Measurements from ENCODE around the gene ZNF865. TPM values are rescaled to one million over a fixed set of nuclear protein-coding genes. Genes with fewer than 3 reads are reported as not detected.

Gene ZNF865
- total and polyA plus RNA-seq, 10 of the 15 experiments (the other 5 are each of a cell fraction or from before 2014, with no cell fraction given): 0.02 to 18.3 (median 0.90) TPM

- TF ChIP-seq PBX3 (IDR thresholded peaks at IDR 0.05; ENCODE audit: insufficient replicate concordance, low read depth, low read length): peak; percentile 6
- peak; percentile 25 for TF ChIP-seq RELA (IDR thresholded peaks at IDR 0.05; ENCODE audit: borderline replicate concordance, partially characterized antibody)
- TF ChIP-seq ZNF207 (IDR thresholded peaks at IDR 0.05; ENCODE audit: borderline replicate concordance): no peak
- TF ChIP-seq NR2F1 (conservative IDR thresholded peaks at IDR 0.05): no peak
- no peak for TF ChIP-seq LARP7 (IDR thresholded peaks at IDR 0.05)
- TF ChIP-seq ASH2L (IDR thresholded peaks at IDR 0.05; ENCODE audit: borderline replicate concordance, low read depth): no peak
- no peak for TF ChIP-seq RFX5 (IDR thresholded peaks at IDR 0.05; ENCODE audit: low read depth, low read length)
- no peak for TF ChIP-seq NFYA (IDR thresholded peaks at IDR 0.05; ENCODE audit: borderline replicate concordance, low read depth, low read length)
- TF ChIP-seq, protein P1, sequence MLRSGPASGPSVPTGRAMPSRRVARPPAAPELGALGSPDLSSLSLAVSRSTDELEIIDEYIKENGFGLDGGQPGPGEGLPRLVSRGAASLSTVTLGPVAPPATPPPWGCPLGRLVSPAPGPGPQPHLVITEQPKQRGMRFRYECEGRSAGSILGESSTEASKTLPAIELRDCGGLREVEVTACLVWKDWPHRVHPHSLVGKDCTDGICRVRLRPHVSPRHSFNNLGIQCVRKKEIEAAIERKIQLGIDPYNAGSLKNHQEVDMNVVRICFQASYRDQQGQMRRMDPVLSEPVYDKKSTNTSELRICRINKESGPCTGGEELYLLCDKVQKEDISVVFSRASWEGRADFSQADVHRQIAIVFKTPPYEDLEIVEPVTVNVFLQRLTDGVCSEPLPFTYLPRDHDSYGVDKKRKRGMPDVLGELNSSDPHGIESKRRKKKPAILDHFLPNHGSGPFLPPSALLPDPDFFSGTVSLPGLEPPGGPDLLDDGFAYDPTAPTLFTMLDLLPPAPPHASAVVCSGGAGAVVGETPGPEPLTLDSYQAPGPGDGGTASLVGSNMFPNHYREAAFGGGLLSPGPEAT (IDR thresholded peaks at IDR 0.05; ENCODE audit: low read depth): no peak
- TF ChIP-seq, protein P2, sequence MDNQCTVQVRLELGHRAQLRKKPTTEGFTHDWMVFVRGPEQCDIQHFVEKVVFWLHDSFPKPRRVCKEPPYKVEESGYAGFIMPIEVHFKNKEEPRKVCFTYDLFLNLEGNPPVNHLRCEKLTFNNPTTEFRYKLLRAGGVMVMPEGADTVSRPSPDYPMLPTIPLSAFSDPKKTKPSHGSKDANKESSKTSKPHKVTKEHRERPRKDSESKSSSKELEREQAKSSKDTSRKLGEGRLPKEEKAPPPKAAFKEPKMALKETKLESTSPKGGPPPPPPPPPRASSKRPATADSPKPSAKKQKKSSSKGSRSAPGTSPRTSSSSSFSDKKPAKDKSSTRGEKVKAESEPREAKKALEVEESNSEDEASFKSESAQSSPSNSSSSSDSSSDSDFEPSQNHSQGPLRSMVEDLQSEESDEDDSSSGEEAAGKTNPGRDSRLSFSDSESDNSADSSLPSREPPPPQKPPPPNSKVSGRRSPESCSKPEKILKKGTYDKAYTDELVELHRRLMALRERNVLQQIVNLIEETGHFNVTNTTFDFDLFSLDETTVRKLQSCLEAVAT (IDR thresholded peaks at IDR 0.05): no peak
- TF ChIP-seq E4F1 (IDR thresholded peaks at IDR 0.05; ENCODE audit: borderline replicate concordance, partially characterized antibody): no peak
- no peak for TF ChIP-seq MYB (IDR thresholded peaks at IDR 0.05; ENCODE audit: borderline replicate concordance, low read depth, low read length)
- no peak for TF ChIP-seq ZBTB40 (IDR thresholded peaks at IDR 0.05; ENCODE audit: borderline replicate concordance)
- TF ChIP-seq ZNF217 (IDR thresholded peaks at IDR 0.05): no peak
- no peak for TF ChIP-seq TCF12 (IDR thresholded peaks at IDR 0.05; ENCODE audit: low read depth, low read length)
- TF ChIP-seq POLR2A (IDR thresholded peaks at IDR 0.05; ENCODE audit: low read depth, low read length): peak; percentile 47; the same call in 1 of the 2 replicates
- no peak for TF ChIP-seq CBX5 (IDR thresholded peaks at IDR 0.05; ENCODE audit: low read depth)
- no peak for TF ChIP-seq ZNF24 (IDR thresholded peaks at IDR 0.05)
- no peak for TF ChIP-seq ZZZ3 (IDR thresholded peaks at IDR 0.05; ENCODE audit: control insufficient read depth, insufficient read length, low read depth)
- no peak for TF ChIP-seq IKZF2 (IDR thresholded peaks at IDR 0.05)
Observed at GRCh38 chr19:55650126-55650557, 44.7 kb downstream of the ZNF865 start (continued).
